Smooth muscle cell (in vitro differentiated cells): ENCODE data around the gene PRTFDC1. TPM values are rescaled to one million over a fixed set of nuclear protein-coding genes. Genes with fewer than 3 reads are reported as not detected.

Experiments used
- DNase-seq: peaks from one replicate; lab custom pipeline; 2025; ENCODE audit not compliant: unreplicated experiment; lab: John Stamatoyannopoulos, UW
- H2AFZ ChIP-seq: fragments of 200-600 bp; sonication (generic); 2 replicates; pipeline ENCODE4 v1.6.0; 2016; ENCODE audit warnings: antibody characterized with exemption, low read depth, mild to moderate bottlenecking
- H3F3A ChIP-seq: fragments of 200-600 bp; sonication (generic); 2 replicates; pipeline ENCODE4 v1.6.0; 2017; ENCODE audit warnings: antibody characterized with exemption, low read depth
- H3K27ac ChIP-seq: fragments of 200-600 bp; sonication (generic); 2 replicates; pipeline ENCODE4 v1.5.1; 2016; ENCODE audit warnings: low read depth, mild to moderate bottlenecking
- H3K27me3 ChIP-seq: fragments of 200-600 bp; sonication (generic); 2 replicates; pipeline ENCODE4 v1.6.1; 2016; ENCODE audit warnings: low read depth, mild to moderate bottlenecking
- H3K36me3 ChIP-seq: fragments of 200-600 bp; sonication (generic); 2 replicates; pipeline ENCODE4 v1.5.1; 2016; ENCODE audit warnings: low read depth
- H3K4me1 ChIP-seq: fragments of 200-600 bp; sonication (generic); 2 replicates; pipeline ENCODE4 v1.5.1; 2016; ENCODE audit warnings: low read depth
- H3K4me2 ChIP-seq: fragments of 200-600 bp; sonication (generic); 2 replicates; pipeline ENCODE4 v1.6.0; 2016; ENCODE audit warnings: mild to moderate bottlenecking
- H3K4me3 ChIP-seq: fragments of 200-600 bp; sonication (generic); 2 replicates; pipeline ENCODE4 v1.5.1; 2016; ENCODE audit warnings: mild to moderate bottlenecking
- H3K79me2 ChIP-seq: fragments of 200-600 bp; sonication (generic); 2 replicates; pipeline ENCODE4 v1.6.0; 2016; ENCODE audit warnings: low read depth, mild to moderate bottlenecking
- H3K9ac ChIP-seq: fragments of 200-600 bp; sonication (generic); 2 replicates; pipeline ENCODE4 v1.6.0; 2016; ENCODE audit warnings: low read depth
- H3K9me3 ChIP-seq: fragments of 200-600 bp; sonication (generic); replicated peaks from 2 replicates; pipeline ENCODE4 v1.5.1; 2016; ENCODE audit warnings: low read depth
- H4K20me1 ChIP-seq: fragments of 200-600 bp; sonication (generic); 2 replicates; pipeline ENCODE4 v1.6.0; 2016; ENCODE audit warnings: low read depth
- WGBS: methylation state at CpG from one replicate; pipeline ENCODE4 v1.1.7; 2016; ENCODE audit warnings: low lambda C conversion rate; 5-methylcytosine and 5-hydroxymethylcytosine counted together
- polyA plus RNA-seq: library from polyadenylated mRNA; unstranded; fragments of >200 nt; fragmentation: Nextera tagmentation; extraction: Ambion mirVana; gene quantifications from 2 replicates; pipeline ENCODE4 v1.2.1, GENCODE V29; 2016
- total RNA-seq: library from RNA; depleted of rRNA; stranded (reverse); fragments of >200 nt; gene quantifications from 2 replicates; pipeline ENCODE4 v1.2.3, GENCODE V29; 2014
- TF ChIP-seq, protein P1 (sequence below): fragments of 200-600 bp; sonication (generic); IDR thresholded peaks from 2 replicates; pipeline ENCODE4 v1.5.1; 2017; ENCODE audit warnings: borderline replicate concordance, mild to moderate bottlenecking, antibody characterized with exemption; ENCODE audit not compliant: insufficient read depth, poor library complexity, severe bottlenecking

PRTFDC1 gene
- total and polyA plus RNA-seq, 2 experiments from 2014 or later, result 10.2 to 11.9 TPM

- TF ChIP-seq, protein P1, sequence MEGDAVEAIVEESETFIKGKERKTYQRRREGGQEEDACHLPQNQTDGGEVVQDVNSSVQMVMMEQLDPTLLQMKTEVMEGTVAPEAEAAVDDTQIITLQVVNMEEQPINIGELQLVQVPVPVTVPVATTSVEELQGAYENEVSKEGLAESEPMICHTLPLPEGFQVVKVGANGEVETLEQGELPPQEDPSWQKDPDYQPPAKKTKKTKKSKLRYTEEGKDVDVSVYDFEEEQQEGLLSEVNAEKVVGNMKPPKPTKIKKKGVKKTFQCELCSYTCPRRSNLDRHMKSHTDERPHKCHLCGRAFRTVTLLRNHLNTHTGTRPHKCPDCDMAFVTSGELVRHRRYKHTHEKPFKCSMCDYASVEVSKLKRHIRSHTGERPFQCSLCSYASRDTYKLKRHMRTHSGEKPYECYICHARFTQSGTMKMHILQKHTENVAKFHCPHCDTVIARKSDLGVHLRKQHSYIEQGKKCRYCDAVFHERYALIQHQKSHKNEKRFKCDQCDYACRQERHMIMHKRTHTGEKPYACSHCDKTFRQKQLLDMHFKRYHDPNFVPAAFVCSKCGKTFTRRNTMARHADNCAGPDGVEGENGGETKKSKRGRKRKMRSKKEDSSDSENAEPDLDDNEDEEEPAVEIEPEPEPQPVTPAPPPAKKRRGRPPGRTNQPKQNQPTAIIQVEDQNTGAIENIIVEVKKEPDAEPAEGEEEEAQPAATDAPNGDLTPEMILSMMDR, result no peak
Observed at GRCh38 chr10:24874133-24874532, 78.3 kb downstream of the PRTFDC1 start.

DNA sequence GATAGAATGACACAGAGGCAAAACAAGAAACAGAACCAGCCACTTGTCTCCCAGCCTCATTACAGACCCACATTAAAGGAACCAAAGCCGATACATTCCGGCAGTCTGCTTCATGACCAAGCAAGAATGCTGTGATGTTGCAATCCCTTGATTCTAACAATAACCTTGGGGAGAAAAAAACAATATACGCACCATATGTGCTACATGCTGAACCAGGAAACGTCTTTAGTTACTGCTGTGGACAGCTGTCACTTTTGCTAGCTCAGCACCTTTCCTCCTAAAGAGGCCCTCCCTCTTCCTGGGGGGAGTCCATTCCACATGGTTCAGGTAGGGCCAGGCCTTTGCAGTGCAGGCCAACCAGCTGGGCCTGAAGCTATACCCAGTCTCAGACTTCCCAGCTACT, 79.1 kb downstream of the PRTFDC1 start:
- DNase-seq, result no peak
- H3K4me2 ChIP-seq, result peak overlapping the region; percentile 43

More at GRCh38 chr10:24874133-24874532, 78.3 kb downstream of the PRTFDC1 start:
- Histone ChIP-seq H3K27me3 (no peaks in the 10 kb centered on the region), H3K4me1 (peaks cover 18% of the 10 kb centered on the region), H3K9ac (no peak overlapping the region), H4K20me1 (no peaks in the 10 kb centered on the region), H3K4me3 (no peak overlapping the region), H2AFZ (no peak overlapping the region), H3F3A (peaks cover 13% of the 10 kb centered on the region), H3K36me3 (no peaks in the 10 kb centered on the region), H3K4me2 (no peak overlapping the region), H3K79me2 (no peaks in the 10 kb centered on the region), H3K9me3 (no peaks in the 10 kb centered on the region), H3K27ac (peak overlapping the region; percentile 97)
- DNase-seq, result no peak

GRCh38 chr10:24872790-24873182, 79.6 kb downstream of the PRTFDC1 start:
- peak overlapping the region; percentile 81 for H3K9ac ChIP-seq
- H3F3A ChIP-seq, result peaks cover 13% of the 10 kb centered on the region
- no peaks in the 10 kb centered on the region for H3K9me3 ChIP-seq
- H3K4me1 ChIP-seq, result peaks cover 13% of the 10 kb centered on the region
- peak overlapping the region; percentile 97 for H3K27ac ChIP-seq
- no peak overlapping the region for H3K4me3 ChIP-seq
- TF ChIP-seq, protein P1, result no peak
- DNase-seq, result no peak
- H3K4me2 ChIP-seq, result peak overlapping the region; percentile 43
- H2AFZ ChIP-seq, result no peak overlapping the region
- H4K20me1 ChIP-seq, result no peaks in the 10 kb centered on the region
- H3K36me3 ChIP-seq, result no peaks in the 10 kb centered on the region
- H3K79me2 ChIP-seq, result no peaks in the 10 kb centered on the region
- no peaks in the 10 kb centered on the region for H3K27me3 ChIP-seq
- 36% methylated on average over 3 of the region's 3 CpGs for WGBS

More for the DNA sequence above, 79.1 kb downstream of the PRTFDC1 start:
- Histone ChIP-seq H3K4me1 (peaks cover 13% of the 10 kb centered on the region), H3K36me3 (no peaks in the 10 kb centered on the region), H4K20me1 (no peaks in the 10 kb centered on the region), H3K27ac (peak overlapping the region; percentile 97), H3K9ac (peak overlapping the region; percentile 33), H2AFZ (no peak overlapping the region), H3F3A (peaks cover 13% of the 10 kb centered on the region), H3K79me2 (no peaks in the 10 kb centered on the region), H3K4me3 (no peak overlapping the region), H3K9me3 (no peaks in the 10 kb centered on the region), H3K27me3 (no peaks in the 10 kb centered on the region)
- 6% methylated on average over 4 of the region's 4 CpGs for WGBS
- TF ChIP-seq, protein P1, result no peak

DNA sequence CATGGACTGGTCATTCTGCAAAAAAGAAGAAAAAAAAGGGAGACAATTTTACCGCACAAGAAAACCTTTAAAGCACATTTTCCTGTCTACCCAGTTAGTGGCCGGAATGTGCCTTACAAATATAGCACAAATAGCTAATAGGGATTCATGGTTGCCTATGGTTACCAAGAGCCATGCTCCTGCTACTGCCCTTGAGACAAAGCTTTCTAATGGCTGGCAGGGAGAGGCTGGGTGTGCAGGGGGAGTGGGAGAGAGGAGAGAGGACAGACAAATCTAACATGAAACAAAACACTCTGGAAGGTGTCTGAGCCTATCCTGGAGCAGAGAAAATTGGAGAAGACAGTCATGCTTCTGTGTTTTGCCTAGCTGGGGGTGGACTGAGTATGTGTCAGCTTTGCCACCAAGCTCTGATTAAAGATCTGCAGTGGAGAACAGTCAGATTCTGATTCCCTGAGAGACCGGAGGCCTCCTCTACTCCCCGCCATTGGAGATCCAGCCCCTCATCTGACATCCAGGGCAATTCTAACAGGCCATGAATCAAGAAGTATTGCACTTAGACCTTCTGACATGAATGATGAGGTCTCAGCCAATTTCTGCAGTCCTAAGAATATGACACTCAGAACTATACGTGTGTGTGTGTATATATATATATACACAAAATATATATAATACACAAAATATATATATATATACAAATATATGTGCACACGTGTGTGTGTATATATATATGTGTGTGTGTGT, 80.2 kb downstream of the PRTFDC1 start:
- Histone ChIP-seq H3K4me1 (peaks cover 16% of the 10 kb centered on the region), H2AFZ (peak overlapping the region; percentile 2), H3K4me2 (peak overlapping the region; percentile 40), H3K9me3 (no peaks in the 10 kb centered on the region), H3K36me3 (no peaks in the 10 kb centered on the region), H3K9ac (peak overlapping the region; percentile 22), H3K27me3 (no peaks in the 10 kb centered on the region), H3K27ac (peak overlapping the region; percentile 97), H3F3A (peaks cover 13% of the 10 kb centered on the region), H3K79me2 (no peaks in the 10 kb centered on the region), H3K4me3 (no peak overlapping the region), H4K20me1 (no peaks in the 10 kb centered on the region)
- 79% methylated on average over 6 of the region's 6 CpGs for WGBS
- TF ChIP-seq, protein P1, result no peak
- no peak for DNase-seq
